DMS 273 (cell line): ENCODE results near the gene MMP19.

Experiments used
- DNase-seq: peaks from one replicate; lab custom pipeline; 2025; ENCODE audit not compliant: unreplicated experiment; lab: John Stamatoyannopoulos, UW

The MMP19 gene

GRCh38 chr12:55816881-55817344, 25.8 kb downstream of the MMP19 start:
- DNase-seq, result peak; percentile 43

GRCh38 chr12:55815473-55815872, 27.3 kb downstream of the MMP19 start:
- DNase-seq, result no peak

- DNase-seq, result no peak
Measured at GRCh38 chr12:55814257-55814656, 28.5 kb downstream of the MMP19 start.

GRCh38 chr12:55812088-55812487, 30.6 kb downstream of the MMP19 start:
- no peak for DNase-seq

DNA sequence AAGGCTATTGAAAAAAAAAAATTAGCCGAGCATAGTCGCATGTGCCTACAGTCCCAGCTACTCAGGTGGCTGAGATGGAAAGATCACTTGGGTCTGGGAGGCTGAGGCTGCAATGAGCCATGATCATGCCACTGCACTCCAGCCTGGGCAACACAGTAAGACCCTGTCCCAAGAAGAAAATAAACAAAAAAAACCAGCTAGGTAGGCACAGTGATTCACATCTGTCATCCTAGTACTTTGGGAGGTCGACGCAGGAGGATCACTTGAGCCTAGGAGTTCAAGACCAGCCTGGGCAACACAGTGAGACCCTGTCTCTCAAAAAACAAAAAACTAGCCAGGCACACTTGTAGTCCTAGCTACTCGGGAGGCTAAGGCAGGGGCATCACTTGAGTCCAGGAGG, 33.5 kb downstream of the MMP19 start:
- DNase-seq, result no peak

- DNase-seq, result no peak
Measured at GRCh38 chr12:55806982-55807381, 35.8 kb downstream of the MMP19 start.

- no peak for DNase-seq
Measured at GRCh38 chr12:55797550-55797949, 45.2 kb downstream of the MMP19 start.

DNA sequence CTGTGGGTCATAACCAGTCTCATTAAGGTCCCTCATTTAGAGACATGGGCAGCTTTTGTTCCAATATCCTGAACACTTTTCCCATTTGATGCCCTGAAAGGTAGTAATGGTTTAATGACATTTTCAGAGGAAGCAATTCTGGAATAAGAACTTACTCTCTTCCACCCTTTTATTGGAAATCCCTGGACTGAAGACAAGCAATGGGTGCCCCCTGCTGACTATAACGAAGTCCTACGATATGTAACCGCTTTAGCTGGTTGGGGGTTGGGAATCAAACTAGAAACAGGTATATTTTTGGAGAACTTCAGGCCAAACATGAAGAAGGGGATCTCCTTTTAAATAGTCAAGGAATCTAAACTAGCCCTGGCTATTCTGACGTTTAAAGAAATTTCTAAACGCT, 45.7 kb downstream of the MMP19 start:
- peak; percentile 41 for DNase-seq

DNA sequence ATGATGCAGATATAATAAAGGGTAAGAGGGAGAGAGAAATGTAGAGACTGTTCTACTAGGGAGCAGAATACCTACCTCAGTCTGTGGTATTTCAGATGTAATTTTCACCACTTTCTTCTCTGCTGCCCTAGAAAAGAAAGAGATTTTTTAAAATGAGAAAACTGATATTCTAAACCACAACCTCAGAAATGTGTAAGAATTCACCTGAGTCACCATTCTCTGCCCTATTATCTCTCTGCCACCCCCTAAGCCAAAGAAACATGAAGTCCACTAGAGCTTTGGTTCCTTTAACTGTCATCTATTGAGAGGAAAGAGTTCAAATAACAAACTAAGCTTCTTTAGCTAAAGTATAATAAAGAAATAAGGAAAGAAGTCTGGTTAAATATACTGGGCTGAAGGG, 46.8 kb downstream of the MMP19 start:
- no peak for DNase-seq

DNA sequence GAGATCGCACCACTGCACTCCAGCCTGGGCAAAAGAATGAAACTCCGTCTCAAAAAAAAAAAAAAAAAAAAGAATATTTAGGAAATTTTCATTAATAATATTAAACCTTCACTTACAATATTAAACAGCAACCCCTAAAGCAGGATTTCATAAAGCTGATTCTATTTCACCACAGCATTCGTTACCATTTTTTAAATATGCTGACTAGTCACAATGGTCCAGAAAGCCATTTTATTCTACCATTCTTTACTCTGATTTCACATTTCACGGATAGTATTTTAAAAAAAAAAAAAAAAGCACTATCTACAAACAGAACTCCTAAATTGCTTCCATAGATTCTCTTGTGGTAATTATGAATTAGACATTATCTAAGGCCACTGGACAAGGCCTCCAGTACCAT, 52.8 kb downstream of the MMP19 start:
- no peak for DNase-seq

GRCh38 chr12:55789171-55789570, 53.6 kb downstream of the MMP19 start:
- DNase-seq, result no peak

GRCh38 chr12:55788546-55788945, 54.2 kb downstream of the MMP19 start:
- no peak for DNase-seq
